Psoas muscle (tissue), 8 donors: ENCODE measurements around the gene ADAMTS13. TPM values are rescaled to one million over a fixed set of nuclear protein-coding genes. Genes with fewer than 3 reads are reported as not detected.

ENCODE experiments used
- ATAC-seq, 4 donors: fragments of 200-7000 bp; cut with Tn5 transposase; one replicate each; pipeline ENCODE4 v1.9.1; 2020; ENCODE audit warnings: moderate library complexity in 3 of 4, mild to moderate bottlenecking in 2 of 4
- DNase-seq, 2 donors: peaks; one replicate each; pipeline ENCODE4 v3.0.0-alpha.2; 2020
- H3K27ac ChIP-seq: fragments of 200-600 bp; one replicate; pipeline ENCODE4 v1.8.0; 2022
- H3K27me3 ChIP-seq, 3 donors: fragments of 200-600 bp in 1 of 3; one replicate each; pipeline versions ENCODE4 v1.6.1 to v1.8.0; 2013 to 2022; ENCODE audit warnings: low read length in 2 of 3, mild to moderate bottlenecking in 2 of 3, moderate library complexity in 1 of 3; ENCODE audit not compliant: insufficient read depth in 3 of 3
- H3K36me3 ChIP-seq, 2 donors: fragments of 200-600 bp in 1 of 2; one replicate each; pipeline versions ENCODE4 v1.6.1 to v1.8.0; 2013 to 2022; ENCODE audit warnings: low read depth in 1 of 2, mild to moderate bottlenecking in 1 of 2, moderate library complexity in 1 of 2; ENCODE audit not compliant: insufficient read depth in 1 of 2
- H3K4me1 ChIP-seq: fragments of 200-600 bp; one replicate; pipeline ENCODE4 v1.8.0; 2022
- H3K4me3 ChIP-seq: fragments of 200-600 bp; one replicate; pipeline ENCODE4 v1.8.0; 2022; ENCODE audit warnings: mild to moderate bottlenecking
- H3K9me3 ChIP-seq: fragments of 200-600 bp; one replicate; pipeline ENCODE4 v1.8.0; 2022
- CTCF ChIP-seq: fragments of 200-600 bp; IDR thresholded peaks from one replicate; pipeline ENCODE4 v1.8.0; 2022; ENCODE audit warnings: antibody characterized with exemption
- WGBS, 3 donors: extraction: QIAGEN DNeasy Blood & Tissue Kit; methylation state at CpG; one replicate each; pipeline versions ENCODE4 v1.1.6 to v1.1.7; 2013; 5-methylcytosine and 5-hydroxymethylcytosine counted together
- intact Hi-C, 2 donors: fragments of 100-400 bp; cut with DNase I; formaldehyde crosslinking; loops; one replicate each; pipeline versions ENCODE4 v1.11.0 to v1.14.2; 2022
- polyA plus RNA-seq, 3 donors: library from polyadenylated mRNA; stranded (reverse); fragments of 200-250 nt; gene quantifications; one replicate each; pipeline ENCODE4 v1.2.3, GENCODE V29; 2013
- total RNA-seq, 4 donors: library from RNA; stranded (reverse); fragmentation: NEBNext Ultra II Directional in 2 of 4; extraction: Animal tissue kit (Norgen Biotek cat#: 25700) in 2 of 4; gene quantifications; one replicate each; pipeline versions ENCODE4 v1.2.1 to v1.2.4, GENCODE V29; 2021 to 2023
- donor health status: healthy with polysubstance abuse.
- donor health status: DM: no; HTN: no; CAD: no; lungs with moderate emphysema.
- donor health status: Bipolar disorder and iron deficiency.
- donor health status: healthy.
- donor health status: DM: yes; HTN: yes; CAD: no.
- donor health status: DM: no; HTN: no; CAD: no.
- donor health status: DM: no; HTN: no; CAD: no.
- donor health status: DM: yes; HTN: yes; CAD: no.

Gene ADAMTS13
- total and polyA plus RNA-seq, 7 donors: 0.73 to 6.7 (median 2.5) TPM

- intact Hi-C loops: no loop called here
- DNase-seq: no peak
Measured at GRCh38 chr9:133384736-133385321, 37.3 kb upstream of the ADAMTS13 start.

GRCh38 chr9:133385452-133385851 is 36.7 kb upstream of the ADAMTS13 start:
- H3K27ac ChIP-seq: no peak overlapping the region
- no peak for ATAC-seq
- H3K4me1 ChIP-seq: no peaks in the 10 kb centered on the region
- peaks cover 0 to 5% (median 0%) of the 10 kb centered on the region in 3 donors for H3K27me3 ChIP-seq
- no peak overlapping the region for H3K4me3 ChIP-seq
- H3K36me3 ChIP-seq: no peaks in the 10 kb centered on the region
- intact Hi-C loops: no loop called here
- TF ChIP-seq CTCF: no peak
- no peak for DNase-seq
- no peaks in the 10 kb centered on the region for H3K9me3 ChIP-seq
- 80 to 86% (median 81%) methylated on average over 14 of the region's 14 CpGs for WGBS, 3 donors

More at GRCh38 chr9:133384736-133385321, 37.3 kb upstream of the ADAMTS13 start:
- Histone ChIP-seq H3K36me3 (no peaks in the 10 kb centered on the region), H3K9me3 (no peaks in the 10 kb centered on the region), H3K4me3 (no peak overlapping the region), H3K27me3 (peaks cover 0 to 3% (median 0%) of the 10 kb centered on the region in 3 donors), H3K4me1 (no peaks in the 10 kb centered on the region), H3K27ac (no peak overlapping the region)
- WGBS, 3 donors: 77 to 85% (median 85%) methylated on average over 17 of the region's 17 CpGs
- ATAC-seq: peak in 1 of 4 donors; percentile 8
- no peak for TF ChIP-seq CTCF

GRCh38 chr9:133386338-133386737 is 35.8 kb upstream of the ADAMTS13 start:
- intact Hi-C loops: no loop called here
- ATAC-seq: no peak
- 69 to 74% (median 73%) methylated on average over 13 of the region's 13 CpGs for WGBS, 3 donors

GRCh38 chr9:133387680-133388079 is 34.5 kb upstream of the ADAMTS13 start:
- Histone ChIP-seq H3K4me3 (no peak overlapping the region), H3K27me3 (peaks cover 0 to 10% (median 0%) of the 10 kb centered on the region in 3 donors), H3K27ac (no peak overlapping the region), H3K36me3 (no peaks in the 10 kb centered on the region), H3K9me3 (no peaks in the 10 kb centered on the region), H3K4me1 (no peaks in the 10 kb centered on the region)
- TF ChIP-seq CTCF: no peak
- intact Hi-C loops: no loop called here
- WGBS, 3 donors: 83 to 84% (median 84%) methylated on average over 9 of the region's 9 CpGs
- ATAC-seq (no peak), DNase-seq (no peak)

More at GRCh38 chr9:133386338-133386737, 35.8 kb upstream of the ADAMTS13 start:
- H3K4me3 ChIP-seq: no peak overlapping the region
- no peak for TF ChIP-seq CTCF
- H3K27me3 ChIP-seq: peaks cover 0 to 10% (median 0%) of the 10 kb centered on the region in 3 donors
- no peak for DNase-seq
- H3K27ac ChIP-seq: no peak overlapping the region
- no peaks in the 10 kb centered on the region for H3K9me3 ChIP-seq
- H3K4me1 ChIP-seq: no peaks in the 10 kb centered on the region
- no peaks in the 10 kb centered on the region for H3K36me3 ChIP-seq

GRCh38 chr9:133389025-133389557 is 33.1 kb upstream of the ADAMTS13 start:
- intact Hi-C loops: no loop called here
- Histone ChIP-seq H3K36me3 (no peaks in the 10 kb centered on the region), H3K4me3 (no peak overlapping the region), H3K27me3 (peaks cover 0 to 11% (median 4%) of the 10 kb centered on the region in 3 donors), H3K9me3 (no peaks in the 10 kb centered on the region), H3K27ac (no peak overlapping the region), H3K4me1 (no peaks in the 10 kb centered on the region)
- no peak for DNase-seq
- no peak for TF ChIP-seq CTCF
- no peak for ATAC-seq
- WGBS, 3 donors: 89 to 92% (median 92%) methylated on average over 12 of the region's 12 CpGs
